GM19240 (cell line): ENCODE results near the gene ZNF487.

Source experiments
- DNase-seq: peaks from one replicate; pipeline ENCODE4 v3.0.0; 2011; ENCODE audit warnings: low spot score; ENCODE audit not compliant: insufficient read length

The ZNF487 gene

GRCh38 chr10:43502931-43503330 is 66.0 kb downstream of the ZNF487 start:
- no peak for DNase-seq

DNA sequence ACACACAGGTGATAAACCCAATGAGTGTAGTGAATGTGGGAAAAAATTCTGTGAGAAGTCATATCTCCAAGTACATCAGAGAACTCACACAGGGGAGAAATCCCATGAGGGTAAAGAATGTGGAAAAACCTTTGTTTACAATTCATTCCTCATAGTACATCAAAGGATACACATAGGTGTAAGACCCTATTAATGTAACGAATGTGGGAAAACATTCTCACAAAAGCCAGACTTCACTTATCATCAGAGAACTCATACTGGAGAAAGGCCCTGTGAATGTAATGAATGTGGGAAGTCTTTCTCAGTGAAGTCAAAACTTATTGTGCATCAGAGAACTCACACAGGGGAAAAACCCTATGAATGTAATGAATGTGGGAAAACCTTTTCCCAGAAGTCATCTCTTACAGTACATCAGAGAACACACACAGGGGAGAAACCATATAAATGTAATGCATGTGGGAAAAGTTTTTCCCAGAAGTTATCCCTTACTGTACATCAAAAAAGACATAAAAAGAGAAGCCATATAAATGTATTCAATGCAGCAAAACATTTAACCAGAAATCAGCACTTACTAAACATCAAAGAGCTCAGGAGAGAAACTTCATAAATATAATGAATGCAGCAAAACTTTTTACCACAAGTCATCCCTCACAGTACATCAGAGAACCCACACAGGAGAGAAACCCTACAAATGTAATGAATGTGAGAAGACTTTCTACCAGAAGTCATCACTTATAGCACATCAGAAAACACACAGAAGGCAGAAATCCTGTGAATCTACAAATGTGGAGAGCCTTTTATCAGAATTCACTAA is 87.7 kb downstream of the ZNF487 start:
- DNase-seq, result no peak
